ENCODE data around the gene MAPKBP1.
A peak's percentile ranks its signal among the peaks of the same experiment; 100 is the strongest.
"Not testable (repeated sequence)": the region's sequence is repeated elsewhere in the genome, so short reads cannot be mapped to it uniquely, and the experiment has no call there.

The MAPKBP1 gene

DNA sequence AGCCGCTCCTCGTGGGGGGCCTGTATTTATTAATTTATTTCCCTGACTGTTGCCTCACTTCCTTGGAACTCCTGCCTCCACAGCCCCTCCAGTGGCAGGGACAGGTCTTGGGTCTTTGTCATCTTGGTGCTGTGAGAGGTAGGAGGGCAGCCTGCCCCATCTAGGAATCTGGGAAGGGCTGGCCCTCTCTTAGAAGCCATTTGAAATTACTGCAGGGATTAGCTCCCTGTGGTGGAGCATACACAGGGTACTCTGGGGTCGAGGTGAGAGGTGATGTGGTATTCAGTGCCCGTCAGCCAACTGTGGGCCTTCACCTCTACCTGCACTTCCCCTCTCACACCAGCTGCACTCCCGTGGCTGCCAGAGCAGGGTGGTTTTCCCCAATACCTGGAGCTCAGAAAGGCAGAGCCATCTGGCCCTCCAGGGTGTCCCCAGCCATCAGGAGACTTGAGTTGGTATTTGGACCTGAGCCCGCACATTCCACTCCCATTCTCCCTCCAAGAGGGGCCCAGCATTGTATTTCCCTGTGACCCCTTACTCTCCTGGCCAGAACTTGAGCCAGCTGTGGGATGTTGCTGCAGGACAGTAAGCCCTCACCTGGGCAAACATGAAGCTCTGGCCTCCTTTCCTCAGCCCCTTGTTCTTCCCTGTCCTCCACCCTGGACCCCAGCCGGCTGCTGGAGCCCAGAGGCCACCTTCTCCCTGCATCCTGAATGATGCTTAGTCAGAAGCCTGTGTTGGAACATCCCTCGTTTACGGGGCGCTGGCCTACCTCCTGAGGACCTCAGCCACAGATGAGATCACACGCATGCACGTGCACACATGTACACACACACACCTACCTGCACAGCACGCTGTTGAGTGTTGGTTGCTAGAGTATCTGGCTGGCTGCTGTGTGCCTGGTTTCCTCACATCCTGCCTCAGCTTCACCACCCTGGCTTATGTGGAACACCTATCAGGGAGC is 51.6 kb downstream of the MAPKBP1 start:
- Mint-ChIP-seq H3K27me3 (no peaks in the 10 kb centered on the region), H3K4me1 (peaks cover 28% of the 10 kb centered on the region), H3K4me3 (peak overlapping the region; percentile 97), H3K27ac (ENCODE audit: low read depth) (peak overlapping the region; percentile 63), H3K36me3 (ENCODE audit: insufficient read depth) (peaks cover 12% of the 10 kb centered on the region), H3K9me3 (no peaks in the 10 kb centered on the region)
- no peak for ATAC-seq (replicated peaks; ENCODE audit: extremely low read depth, poor library complexity, severe bottlenecking)
- no peak for DNase-seq (ENCODE audit: low spot score in 2 of 2)

DNA sequence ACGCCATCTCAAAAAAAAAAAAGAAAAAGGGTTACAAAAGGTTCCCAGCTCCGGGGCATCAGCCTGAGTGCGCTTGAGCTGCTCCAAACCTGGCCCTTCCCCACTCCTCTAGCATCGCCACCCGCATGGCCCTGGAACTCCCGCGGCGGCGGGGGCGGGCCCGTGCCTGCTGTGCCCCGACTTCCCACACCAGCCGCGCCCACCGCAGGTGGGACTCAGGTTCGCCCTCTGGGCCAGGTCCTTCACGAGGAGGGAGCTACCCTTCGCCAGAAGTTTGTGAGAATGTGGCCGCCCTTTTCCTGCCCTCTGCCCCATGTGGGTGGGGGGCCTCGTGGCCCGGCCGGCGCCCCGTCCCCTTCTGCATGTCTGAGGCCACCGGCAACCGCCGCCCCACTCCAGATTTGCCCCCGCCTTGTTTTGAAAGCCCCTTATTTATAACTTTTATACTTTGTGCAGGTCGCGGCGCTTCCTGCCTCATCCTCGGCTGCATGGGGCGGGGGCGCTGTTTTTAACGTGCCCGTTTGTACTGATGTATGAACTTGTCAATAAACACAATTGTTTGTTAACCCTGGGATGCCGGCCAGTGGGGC is 53.1 kb downstream of the MAPKBP1 start:
- peak overlapping the region; percentile 96 for H3K27ac Mint-ChIP-seq (ENCODE audit: low read depth)
- ATAC-seq (replicated peaks; ENCODE audit: extremely low read depth, poor library complexity, severe bottlenecking), result peak; percentile 17
- peaks cover 44% of the 10 kb centered on the region for H3K4me1 Mint-ChIP-seq
- peak overlapping the region; percentile 97 for H3K4me3 Mint-ChIP-seq
- no peak for DNase-seq (ENCODE audit: low spot score in 2 of 2)
- no peaks in the 10 kb centered on the region for H3K9me3 Mint-ChIP-seq
- H3K27me3 Mint-ChIP-seq, result no peaks in the 10 kb centered on the region
- H3K36me3 Mint-ChIP-seq (ENCODE audit: insufficient read depth), result peaks cover 15% of the 10 kb centered on the region

DNA sequence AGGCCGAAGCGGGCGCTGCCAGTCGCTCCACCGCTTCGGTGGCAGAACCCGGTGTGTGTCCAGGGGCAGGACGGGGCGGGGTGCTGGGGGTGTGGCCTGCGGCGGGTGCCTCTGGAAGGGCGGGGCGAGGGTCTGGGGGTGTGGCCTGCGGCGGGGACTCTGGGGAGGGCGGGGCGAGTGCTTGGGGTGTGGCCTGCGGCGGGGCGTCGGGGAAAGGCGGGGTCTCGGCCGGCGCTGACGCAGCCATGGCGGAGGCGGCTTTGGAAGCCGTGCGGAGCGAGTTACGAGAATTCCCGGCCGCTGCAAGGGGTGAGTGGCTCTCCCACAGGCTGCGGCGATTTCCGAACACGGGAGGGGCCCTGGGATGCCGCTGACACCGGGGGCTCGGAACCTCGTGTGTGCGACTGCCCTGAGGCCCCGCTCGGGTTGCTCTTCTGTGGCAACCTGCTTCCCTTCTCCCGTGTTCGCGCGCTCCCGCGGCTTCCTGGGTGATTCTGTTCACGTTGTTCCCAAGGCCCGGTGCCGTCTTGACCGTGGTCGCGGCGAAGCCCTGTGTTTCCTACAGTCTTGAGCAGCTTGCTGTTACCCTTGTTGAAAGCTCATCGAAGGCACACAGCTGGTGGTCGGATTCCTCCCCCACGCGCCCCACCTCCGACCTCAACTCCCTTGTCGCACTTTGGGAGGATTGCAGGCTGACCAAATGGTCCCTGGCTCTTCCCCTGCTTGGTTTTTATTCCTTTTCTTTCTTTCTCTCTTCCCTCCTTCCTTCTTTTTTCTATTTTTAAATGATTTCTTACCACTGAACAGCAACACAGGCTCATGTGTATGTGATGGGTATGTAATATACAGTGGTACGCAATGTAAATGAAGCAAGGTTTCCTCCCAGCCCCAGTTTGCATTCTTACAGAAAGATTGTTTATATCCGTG is 53.9 kb downstream of the MAPKBP1 start, which contains the start of gene JMJD7:
Gene JMJD7 (plus strand): TSS at position 213 of the 927 bp plus-strand sequence. CDS start 33 bp downstream, at position 246.
- peak; percentile 90 for ATAC-seq (replicated peaks; ENCODE audit: extremely low read depth, poor library complexity, severe bottlenecking)
- H3K27ac Mint-ChIP-seq (ENCODE audit: low read depth), result peak within 1 kb of the TSS; percentile 96
- peaks cover 15% of the 10 kb centered on the region for H3K36me3 Mint-ChIP-seq (ENCODE audit: insufficient read depth)
- peak; percentile 87 to 93 for DNase-seq (ENCODE audit: low spot score in 2 of 2)
- no peaks in the 10 kb centered on the region for H3K27me3 Mint-ChIP-seq
- no peaks in the 10 kb centered on the region for H3K9me3 Mint-ChIP-seq
- H3K4me3 Mint-ChIP-seq, result peak within 1 kb of the TSS; percentile 97
- peaks cover 51% of the 10 kb centered on the region for H3K4me1 Mint-ChIP-seq

DNA sequence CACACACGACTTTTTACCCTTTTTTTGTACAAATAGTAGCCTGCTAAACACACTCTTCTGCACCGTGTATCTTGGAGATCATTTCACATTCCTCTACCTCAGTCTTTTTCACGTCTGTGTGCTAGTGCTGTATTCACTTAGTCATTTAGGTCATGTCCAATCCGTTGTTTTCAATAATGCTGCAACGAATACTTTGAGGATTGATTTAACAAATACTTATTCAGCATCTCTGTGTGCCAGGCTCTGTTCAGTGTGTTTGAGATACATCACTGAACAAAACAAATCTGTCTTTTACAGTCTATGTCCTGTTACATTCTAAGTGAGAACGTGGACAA is 54.5 kb downstream of the MAPKBP1 start:
- peaks cover 58% of the 10 kb centered on the region for H3K4me1 Mint-ChIP-seq
- no peaks in the 10 kb centered on the region for H3K27me3 Mint-ChIP-seq
- peak overlapping the region; percentile 96 for H3K27ac Mint-ChIP-seq (ENCODE audit: low read depth)
- ATAC-seq (replicated peaks; ENCODE audit: extremely low read depth, poor library complexity, severe bottlenecking) (no peak), DNase-seq (ENCODE audit: low spot score in 2 of 2) (no peak)
- H3K4me3 Mint-ChIP-seq, result peak overlapping the region; percentile 97
- peaks cover 15% of the 10 kb centered on the region for H3K36me3 Mint-ChIP-seq (ENCODE audit: insufficient read depth)
- H3K9me3 Mint-ChIP-seq, result no peaks in the 10 kb centered on the region

DNA sequence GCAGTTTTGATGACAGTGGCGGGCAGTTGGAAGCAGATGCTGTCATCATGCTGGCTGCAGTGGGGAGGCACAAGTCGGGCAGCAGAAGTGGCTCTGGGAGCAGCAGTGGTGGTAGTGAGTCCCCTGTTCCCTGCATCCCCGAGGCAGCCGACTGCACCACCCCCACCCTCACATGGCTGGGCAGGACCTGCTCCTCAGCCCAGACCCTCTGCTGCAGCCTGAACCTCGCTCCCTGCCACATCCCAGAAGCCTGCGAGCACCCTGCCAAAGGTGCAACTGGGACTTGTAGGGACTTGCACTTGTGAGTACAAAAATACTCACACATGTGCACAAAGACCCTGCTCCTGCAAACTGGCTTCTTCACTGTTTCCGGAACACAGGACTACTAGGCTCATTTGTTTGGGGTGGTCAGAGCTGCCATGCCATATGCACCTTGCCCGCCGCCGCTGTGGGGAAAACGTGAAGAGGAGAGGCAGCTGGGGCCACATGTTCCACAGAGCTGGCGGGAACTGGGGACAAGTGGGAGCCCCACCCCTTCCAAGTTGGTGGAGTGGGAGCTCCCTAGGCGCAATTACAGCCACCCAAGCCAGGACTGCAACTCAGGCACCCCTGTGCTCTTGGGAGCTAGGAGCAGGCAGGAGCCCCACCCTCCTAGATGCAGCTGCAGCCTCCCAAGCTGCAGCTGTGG is 55.8 kb downstream of the MAPKBP1 start:
- no peak for ATAC-seq (replicated peaks; ENCODE audit: extremely low read depth, poor library complexity, severe bottlenecking)
- Mint-ChIP-seq H3K9me3 (no peaks in the 10 kb centered on the region), H3K4me3 (no peak overlapping the region), H3K4me1 (peaks cover 66% of the 10 kb centered on the region), H3K27me3 (no peaks in the 10 kb centered on the region), H3K36me3 (ENCODE audit: insufficient read depth) (peaks cover 17% of the 10 kb centered on the region), H3K27ac (ENCODE audit: low read depth) (no peak overlapping the region)
- no peak for DNase-seq (ENCODE audit: low spot score in 2 of 2)

DNA sequence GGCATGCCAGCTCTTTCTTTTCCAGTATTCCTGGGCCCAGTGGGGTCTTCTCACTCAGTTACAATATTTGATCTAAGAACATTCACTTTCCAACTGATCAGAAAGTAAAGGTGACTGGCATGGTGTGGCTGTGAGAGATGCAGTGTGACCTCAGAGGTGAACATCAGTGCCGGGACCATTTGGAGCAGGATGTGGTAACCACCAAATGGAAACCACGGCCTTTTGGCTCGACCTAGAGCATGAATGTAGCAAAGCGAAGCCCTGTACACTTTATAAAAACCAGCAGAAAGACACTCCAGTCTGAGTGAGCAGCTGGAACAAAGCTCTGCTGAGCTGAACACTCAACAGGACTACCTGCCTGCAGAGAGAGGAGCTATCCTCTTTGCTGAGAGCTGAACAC is 57.0 kb downstream of the MAPKBP1 start:
- H3K36me3 Mint-ChIP-seq (ENCODE audit: insufficient read depth), result peaks cover 17% of the 10 kb centered on the region
- peak in 1 of 2 donors; percentile 46 for DNase-seq (ENCODE audit: low spot score in 2 of 2)
- ATAC-seq (replicated peaks; ENCODE audit: extremely low read depth, poor library complexity, severe bottlenecking), result peak; percentile 45
- not testable (repeated sequence) for H3K9me3 Mint-ChIP-seq; H3K27ac Mint-ChIP-seq (ENCODE audit: low read depth); H3K27me3 Mint-ChIP-seq
- H3K4me1 Mint-ChIP-seq, result peaks cover 69% of the 10 kb centered on the region
- peak overlapping the region; percentile 38 for H3K4me3 Mint-ChIP-seq

DNA sequence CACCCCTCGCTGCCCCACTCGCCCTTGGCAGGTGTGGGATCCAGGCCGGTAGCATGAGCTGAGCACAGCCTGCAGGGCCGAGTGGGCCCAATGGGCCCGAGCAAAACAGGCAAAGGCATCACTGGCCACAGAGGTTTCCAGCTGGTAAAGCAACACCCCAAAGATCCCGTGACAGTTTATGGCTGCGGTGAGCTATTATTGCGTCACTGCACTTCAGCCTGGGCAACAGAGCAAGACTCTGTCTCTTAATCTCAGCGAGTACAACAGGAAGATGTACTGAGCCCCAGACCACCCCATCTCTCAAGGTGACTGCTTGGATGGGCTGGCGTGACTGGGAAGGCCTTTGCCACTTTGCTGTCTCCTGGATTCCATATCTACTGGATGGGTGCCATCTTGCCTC is 57.9 kb downstream of the MAPKBP1 start:
- Mint-ChIP-seq H3K9me3 (no peaks in the 10 kb centered on the region), H3K36me3 (ENCODE audit: insufficient read depth) (peaks cover 19% of the 10 kb centered on the region), H3K27ac (ENCODE audit: low read depth) (no peak overlapping the region), H3K27me3 (no peaks in the 10 kb centered on the region), H3K4me3 (no peak overlapping the region), H3K4me1 (peaks cover 63% of the 10 kb centered on the region)
- ATAC-seq (replicated peaks; ENCODE audit: extremely low read depth, poor library complexity, severe bottlenecking) (no peak), DNase-seq (ENCODE audit: low spot score in 2 of 2) (no peak)

DNA sequence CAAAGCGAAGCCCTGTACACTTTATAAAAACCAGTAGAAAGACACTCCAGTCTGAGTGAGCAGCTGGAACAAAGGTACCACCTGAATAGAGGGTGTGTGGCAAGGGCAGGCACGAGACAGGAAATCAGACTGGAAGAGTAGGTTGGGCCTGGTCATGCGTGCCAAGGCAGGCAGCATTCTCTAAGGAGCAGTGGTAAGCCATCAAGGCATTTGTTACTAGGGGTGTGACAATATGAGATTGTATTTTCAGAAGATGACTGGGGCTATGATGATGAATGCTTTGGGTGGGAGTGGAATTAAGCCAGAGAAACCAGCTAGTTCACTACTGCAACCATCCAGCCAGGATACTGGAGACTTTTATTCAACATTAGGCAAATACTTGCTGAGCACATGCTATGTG is 58.6 kb downstream of the MAPKBP1 start:
- DNase-seq (ENCODE audit: low spot score in 2 of 2) (no peak), ATAC-seq (replicated peaks; ENCODE audit: extremely low read depth, poor library complexity, severe bottlenecking) (no peak)
- Mint-ChIP-seq H3K4me1 (peaks cover 63% of the 10 kb centered on the region), H3K27me3 (no peaks in the 10 kb centered on the region), H3K36me3 (ENCODE audit: insufficient read depth) (peaks cover 17% of the 10 kb centered on the region), H3K27ac (ENCODE audit: low read depth) (no peak overlapping the region), H3K4me3 (no peak overlapping the region), H3K9me3 (no peaks in the 10 kb centered on the region)

DNA sequence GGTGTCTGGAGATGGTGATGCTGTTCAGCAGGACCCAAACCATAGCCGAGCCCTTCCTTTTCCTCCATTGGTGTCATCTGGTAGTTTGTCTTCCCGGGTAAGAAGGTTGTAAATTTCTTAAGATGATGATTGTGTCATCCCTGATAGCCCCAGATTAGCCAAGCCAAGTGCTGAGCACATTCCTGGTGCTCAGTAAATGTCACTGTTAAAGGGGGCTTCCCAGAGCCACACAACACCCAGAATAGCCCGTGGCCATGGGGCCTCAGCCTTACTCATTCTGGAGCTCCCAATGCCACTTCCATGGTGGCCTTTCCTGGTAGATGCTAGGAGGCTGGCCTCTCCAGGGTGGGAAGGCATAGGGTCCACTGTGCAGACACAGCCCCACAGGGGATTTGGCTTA is 59.8 kb downstream of the MAPKBP1 start:
- Mint-ChIP-seq H3K4me3 (no peak overlapping the region), H3K36me3 (ENCODE audit: insufficient read depth) (peaks cover 13% of the 10 kb centered on the region), H3K27me3 (no peaks in the 10 kb centered on the region), H3K9me3 (no peaks in the 10 kb centered on the region), H3K4me1 (peaks cover 54% of the 10 kb centered on the region), H3K27ac (ENCODE audit: low read depth) (no peak overlapping the region)
- no peak for ATAC-seq (replicated peaks; ENCODE audit: extremely low read depth, poor library complexity, severe bottlenecking)
- DNase-seq (ENCODE audit: low spot score in 2 of 2), result no peak

DNA sequence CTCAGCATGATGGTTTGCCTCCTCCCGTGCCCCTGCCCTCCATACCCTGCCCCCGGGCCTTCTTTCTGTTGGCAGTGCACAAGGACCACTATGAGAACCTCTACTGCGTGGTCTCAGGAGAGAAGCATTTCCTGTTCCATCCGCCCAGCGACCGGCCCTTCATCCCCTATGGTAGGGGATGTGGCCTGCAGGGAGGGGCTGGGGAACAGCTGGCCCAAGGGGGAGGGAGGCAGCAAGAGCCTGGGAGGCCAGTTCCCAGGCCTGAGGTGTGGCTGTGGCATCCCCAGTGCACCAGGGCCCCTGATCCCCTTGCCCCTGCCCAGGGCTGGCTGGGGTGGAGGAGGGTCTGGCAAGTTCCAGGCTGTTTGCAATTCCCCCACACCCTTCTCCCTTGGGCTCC is 61.8 kb downstream of the MAPKBP1 start:
- ATAC-seq (replicated peaks; ENCODE audit: extremely low read depth, poor library complexity, severe bottlenecking) (no peak), DNase-seq (ENCODE audit: low spot score in 2 of 2) (no peak)
- Mint-ChIP-seq H3K4me3 (no peak overlapping the region), H3K27me3 (no peaks in the 10 kb centered on the region), H3K4me1 (peaks cover 41% of the 10 kb centered on the region), H3K36me3 (ENCODE audit: insufficient read depth) (peaks cover 11% of the 10 kb centered on the region), H3K9me3 (no peaks in the 10 kb centered on the region), H3K27ac (ENCODE audit: low read depth) (no peak overlapping the region)

DNA sequence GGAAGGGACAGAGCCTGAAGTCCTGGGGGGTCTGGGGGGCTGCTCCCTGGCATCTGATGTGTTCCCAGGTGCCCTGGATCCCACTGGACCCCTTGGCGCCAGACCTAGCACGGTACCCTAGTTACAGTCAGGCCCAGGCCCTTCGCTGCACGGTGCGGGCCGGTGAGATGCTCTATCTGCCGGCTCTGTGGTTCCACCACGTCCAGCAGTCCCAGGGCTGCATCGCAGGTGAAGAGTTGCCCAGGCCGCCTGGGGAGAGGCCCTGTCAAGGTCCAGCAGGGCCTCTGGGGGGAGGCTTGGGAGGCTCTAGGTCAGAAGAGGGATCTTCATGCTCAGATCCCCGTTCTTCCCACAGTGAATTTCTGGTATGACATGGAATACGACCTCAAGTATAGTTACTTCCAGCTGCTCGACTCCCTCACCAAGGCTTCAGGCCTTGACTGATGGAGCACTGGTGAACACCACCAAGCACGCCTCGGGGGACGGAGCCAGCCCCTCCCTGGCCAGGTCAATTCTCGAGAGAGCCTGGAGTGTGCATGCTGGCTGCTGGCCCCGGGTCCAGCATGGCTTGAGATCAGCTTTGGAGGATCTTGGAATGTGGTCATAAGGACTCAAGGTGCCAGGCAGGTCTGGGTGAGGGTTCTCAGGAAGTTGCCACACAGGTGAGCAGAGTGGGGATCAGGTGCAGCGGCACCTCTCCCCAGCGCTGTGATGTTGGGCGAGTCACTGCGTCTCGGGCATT is 62.6 kb downstream of the MAPKBP1 start:
- DNase-seq (ENCODE audit: low spot score in 2 of 2), result no peak
- Mint-ChIP-seq H3K4me1 (peaks cover 33% of the 10 kb centered on the region), H3K9me3 (no peaks in the 10 kb centered on the region), H3K4me3 (no peak overlapping the region), H3K27ac (ENCODE audit: low read depth) (no peak overlapping the region), H3K36me3 (ENCODE audit: insufficient read depth) (peaks cover 13% of the 10 kb centered on the region), H3K27me3 (no peaks in the 10 kb centered on the region)
- no peak for ATAC-seq (replicated peaks; ENCODE audit: extremely low read depth, poor library complexity, severe bottlenecking)
